Measurements from ENCODE around the gene TAF4.

- TF ChIP-seq POLR2A (IDR thresholded peaks at IDR 0.05): no peak
- TF ChIP-seq CTCF (IDR thresholded peaks at IDR 0.05 in 4 of 5, conservative IDR thresholded peaks at IDR 0.05 in 1 of 5): no peak
Observed at GRCh38 chr20:62042025-62042820, 23.5 kb downstream of the TAF4 start.

Data from gastrocnemius medialis (tissue), 4 donors.